ENCODE data around the gene PAX8. TPM values are rescaled to one million over a fixed set of nuclear protein-coding genes. Genes with fewer than 3 reads are reported as not detected.

The PAX8 gene
- total RNA-seq, 1 experiment from 2014 or later, result 1.8 TPM

- no peak for DNase-seq (ENCODE audit: low spot score)
Observed at GRCh38 chr2:113266431-113266830, 12.3 kb downstream of the PAX8 start.

GRCh38 chr2:113264713-113265403 is 13.9 kb downstream of the PAX8 start:
- DNase-seq (ENCODE audit: low spot score), result no peak

GRCh38 chr2:113263546-113263945 is 15.2 kb downstream of the PAX8 start:
- no peak for DNase-seq (ENCODE audit: low spot score)

- no peak for DNase-seq (ENCODE audit: low spot score)
Observed at GRCh38 chr2:113260991-113261390, 17.7 kb downstream of the PAX8 start.

GRCh38 chr2:113258471-113259147 is 20.1 kb downstream of the PAX8 start:
- DNase-seq (ENCODE audit: low spot score), result no peak

GRCh38 chr2:113257516-113258264 is 21.0 kb downstream of the PAX8 start:
- DNase-seq (ENCODE audit: low spot score), result no peak

GRCh38 chr2:113255140-113256070 is 23.3 kb downstream of the PAX8 start:
- DNase-seq (ENCODE audit: low spot score), result no peak

GRCh38 chr2:113253453-113253852 is 25.3 kb downstream of the PAX8 start:
- DNase-seq (ENCODE audit: low spot score), result no peak

GRCh38 chr2:113252047-113252590 is 26.6 kb downstream of the PAX8 start:
- no peak for DNase-seq (ENCODE audit: low spot score)

- DNase-seq (ENCODE audit: low spot score), result no peak
Observed at GRCh38 chr2:113251118-113251517, 27.6 kb downstream of the PAX8 start.

- DNase-seq (ENCODE audit: low spot score), result peak; percentile 78
Observed at GRCh38 chr2:113248997-113249770, 29.5 kb downstream of the PAX8 start.

- no peak for DNase-seq (ENCODE audit: low spot score)
Observed at GRCh38 chr2:113246606-113247005, 32.1 kb downstream of the PAX8 start.

- no peak for DNase-seq (ENCODE audit: low spot score)
Observed at GRCh38 chr2:113245276-113245711, 33.4 kb downstream of the PAX8 start.

- DNase-seq (ENCODE audit: low spot score), result no peak
Observed at GRCh38 chr2:113242327-113242726, 36.4 kb downstream of the PAX8 start.

GRCh38 chr2:113240915-113241911 is 37.5 kb downstream of the PAX8 start:
- DNase-seq (ENCODE audit: low spot score), result peak; percentile 100

- peak; percentile 90 for DNase-seq (ENCODE audit: low spot score)
Observed at GRCh38 chr2:113240150-113240914, 38.4 kb downstream of the PAX8 start.

- DNase-seq (ENCODE audit: low spot score), result no peak
Observed at GRCh38 chr2:113238871-113239839, 39.6 kb downstream of the PAX8 start.
